Mucosa of descending colon (tissue), 3 donors: ENCODE measurements around the gene ZNF790. TPM values are rescaled to one million over a fixed set of nuclear protein-coding genes. Genes with fewer than 3 reads are reported as not detected.
"Not testable (repeated sequence)": the region's sequence is repeated elsewhere in the genome, so short reads cannot be mapped to it uniquely, and the experiment has no call there.

Experiments
- ATAC-seq: fragments of 200-7000 bp; cut with Tn5 transposase; one replicate; pipeline ENCODE4 v1.9.1; 2020; ENCODE audit warnings: mild to moderate bottlenecking, moderate library complexity
- DNase-seq, 3 donors: peaks; one replicate each; pipeline ENCODE4 v3.0.0-alpha.2; 2020
- H3K36me3 ChIP-seq: fragments of 200-600 bp; one replicate; pipeline ENCODE4 v1.8.0; 2021; ENCODE audit warnings: low read depth, mild to moderate bottlenecking
- H3K4me1 ChIP-seq: fragments of 200-600 bp; one replicate; pipeline ENCODE4 v1.8.0; 2021; ENCODE audit warnings: low read depth, mild to moderate bottlenecking
- H3K4me3 ChIP-seq: fragments of 200-600 bp; one replicate; pipeline ENCODE4 v1.8.0; 2021; ENCODE audit warnings: mild to moderate bottlenecking
- H3K9me3 ChIP-seq: fragments of 200-600 bp; one replicate; pipeline ENCODE4 v1.8.0; 2021; ENCODE audit warnings: mild to moderate bottlenecking
- CTCF ChIP-seq: fragments of 200-600 bp; IDR thresholded peaks from one replicate; pipeline ENCODE4 v1.8.0; 2022; ENCODE audit warnings: antibody characterized with exemption, mild to moderate bottlenecking
- intact Hi-C, 2 donors: fragments of 100-400 bp; cut with DNase I in 1 of 2; cut with micrococcal nuclease in 1 of 2; formaldehyde crosslinking; loops; one replicate each; pipeline versions ENCODE4 v1.11.0 to v1.11.1; 2022; cut with DNase I, micrococcal nuclease
- total RNA-seq, 3 donors: library from RNA; stranded (reverse); fragmentation: NEBNext Ultra II Directional in 2 of 3; extraction: Animal tissue kit (Norgen Biotek cat#: 25700) in 2 of 3; gene quantifications; one replicate each; pipeline versions ENCODE4 v1.2.1 to v1.2.4, GENCODE V29; 2021 to 2023
- donor health status: DM: no; HTN: no; CAD: no; lungs with moderate emphysema.
- donor health status: DM: no; HTN: no; CAD: no.
- donor health status: DM: no; HTN: yes; CAD: no.

Gene ZNF790
- total RNA-seq, 3 donors from 2014 or later, result 3.4 to 8.8 (median 4.9) TPM

GRCh38 chr19:36821758-36822157 is 16.4 kb downstream of the ZNF790 start:
- intact Hi-C loops, result no loop called here
- no peak overlapping the region for H3K4me3 ChIP-seq
- DNase-seq, result no peak
- no peak for TF ChIP-seq CTCF
- peaks cover 100% of the 10 kb centered on the region for H3K9me3 ChIP-seq
- H3K36me3 ChIP-seq, result peaks cover 15% of the 10 kb centered on the region
- no peaks in the 10 kb centered on the region for H3K4me1 ChIP-seq
- ATAC-seq, result no peak

GRCh38 chr19:36819130-36819630 is 19.0 kb downstream of the ZNF790 start:
- H3K9me3 ChIP-seq, result peaks cover 100% of the 10 kb centered on the region
- ATAC-seq (no peak), DNase-seq (no peak)
- peaks cover 15% of the 10 kb centered on the region for H3K36me3 ChIP-seq
- intact Hi-C loops, result no loop called here
- no peak overlapping the region for H3K4me3 ChIP-seq
- H3K4me1 ChIP-seq, result no peaks in the 10 kb centered on the region
- no peak for TF ChIP-seq CTCF

GRCh38 chr19:36807029-36807428 is 31.2 kb downstream of the ZNF790 start:
- Histone ChIP-seq H3K9me3 (peaks cover 96% of the 10 kb centered on the region), H3K4me1 (no peaks in the 10 kb centered on the region), H3K4me3 (no peak overlapping the region), H3K36me3 (no peaks in the 10 kb centered on the region)
- no peak for TF ChIP-seq CTCF
- DNase-seq (no peak), ATAC-seq (no peak)
- intact Hi-C loops, result no loop called here

GRCh38 chr19:36805364-36805763 is 32.8 kb downstream of the ZNF790 start:
- DNase-seq (no peak), ATAC-seq (no peak)
- no peak overlapping the region for H3K4me3 ChIP-seq
- intact Hi-C loops, result no loop called here
- H3K4me1 ChIP-seq, result no peaks in the 10 kb centered on the region
- peaks cover 95% of the 10 kb centered on the region for H3K9me3 ChIP-seq
- no peaks in the 10 kb centered on the region for H3K36me3 ChIP-seq
- TF ChIP-seq CTCF, result no peak

GRCh38 chr19:36797786-36798108 is 40.4 kb downstream of the ZNF790 start:
- peak overlapping the region; percentile 48 for H3K4me3 ChIP-seq
- H3K9me3 ChIP-seq, result peaks cover 84% of the 10 kb centered on the region
- no peaks in the 10 kb centered on the region for H3K36me3 ChIP-seq
- ATAC-seq, result no peak
- no peak for TF ChIP-seq CTCF
- no peaks in the 10 kb centered on the region for H3K4me1 ChIP-seq
- no peak for DNase-seq
- intact Hi-C loops, result no loop called here

GRCh38 chr19:36796714-36796992 is 41.5 kb downstream of the ZNF790 start:
- DNase-seq, result no peak
- Histone ChIP-seq H3K4me1 (no peaks in the 10 kb centered on the region), H3K4me3 (peak overlapping the region; percentile 48), H3K9me3 (peaks cover 79% of the 10 kb centered on the region), H3K36me3 (no peaks in the 10 kb centered on the region)
- intact Hi-C loops, result no loop called here
- TF ChIP-seq CTCF, result no peak
- no peak for ATAC-seq

GRCh38 chr19:36791420-36792141 is 46.6 kb downstream of the ZNF790 start:
- DNase-seq, intact Hi-C loops, H3K4me1 ChIP-seq, H3K36me3 ChIP-seq, H3K4me3 ChIP-seq: not testable (repeated sequence)
- H3K9me3 ChIP-seq, result peaks cover 66% of the 10 kb centered on the region
- ATAC-seq, result peak; percentile 90
